Breast epithelium (tissue), 4 donors: Measurements from ENCODE around the gene SPEN. TPM values are rescaled to one million over a fixed set of nuclear protein-coding genes. Genes with fewer than 3 reads are reported as not detected.

Experiments used
- DNase-seq, 2 donors: peaks; one replicate each; pipeline ENCODE4 v3.0.0-alpha.2; 2019; ENCODE audit warnings: low spot score in 2 of 2
- H3K27ac ChIP-seq, 2 donors: fragments of 200-600 bp; sonication (generic) in 1 of 2; one replicate each; pipeline ENCODE4 v1.5.1; 2016 to 2019; ENCODE audit warnings: mild to moderate bottlenecking in 1 of 2
- H3K27me3 ChIP-seq, 2 donors: fragments of 200-600 bp; sonication (generic) in 1 of 2; one replicate each; pipeline versions ENCODE4 v1.5.1 to v1.6.0; 2017 to 2019; ENCODE audit warnings: control low read depth in 1 of 2, mild to moderate bottlenecking in 1 of 2
- H3K36me3 ChIP-seq: fragments of 200-600 bp; one replicate; pipeline ENCODE4 v1.5.1; 2019
- H3K4me1 ChIP-seq, 2 donors: fragments of 200-600 bp; sonication (generic); one replicate each; pipeline ENCODE4 v1.5.1; 2016 to 2019; ENCODE audit warnings: control low read depth in 1 of 2
- H3K4me3 ChIP-seq, 3 donors: fragments of 200-600 bp; sonication (generic); 1 replicate in 2 of 3; 2 replicates in 1 of 3; pipeline ENCODE4 v1.5.1; 2016 to 2019; ENCODE audit warnings: mild to moderate bottlenecking in 3 of 3, moderate library complexity in 2 of 3
- H3K9me3 ChIP-seq, 2 donors: fragments of 200-600 bp; sonication (generic) in 1 of 2; one replicate each; pipeline ENCODE4 v1.5.1; 2016 to 2019; ENCODE audit warnings: control low read depth in 1 of 2
- CTCF ChIP-seq, 3 donors: fragments of 450-650 bp; IDR thresholded peaks; one replicate each; pipeline ENCODE4 v1.5.1; 2016 to 2017; ENCODE audit warnings: antibody characterized with exemption in 3 of 3, mild to moderate bottlenecking in 3 of 3, moderate library complexity in 3 of 3
- POLR2A ChIP-seq: fragments of 450-650 bp; IDR thresholded peaks from one replicate; pipeline ENCODE4 v1.6.1; 2016; ENCODE audit warnings: antibody characterized with exemption, mild to moderate bottlenecking, moderate library complexity
- POLR2AphosphoS5 ChIP-seq, 3 donors: sonication (generic); formaldehyde crosslinking; IDR thresholded peaks; one replicate each; pipeline ENCODE4 v1.6.1; 2017; ENCODE audit warnings: antibody characterized with exemption in 3 of 3
- intact Hi-C: fragments of 100-400 bp; cut with DNase I; formaldehyde crosslinking; loops from one replicate; pipeline ENCODE4 v1.15.1; 2023; ENCODE audit warnings: low total_unique reads
- total RNA-seq, 3 donors: library from RNA; depleted of rRNA; stranded (reverse); fragments of >200 nt; gene quantifications; one replicate each; pipeline ENCODE4 v1.1.0, GENCODE V29; 2016

The SPEN gene
- total RNA-seq, 3 donors from 2014 or later: 46.9 to 56.6 (median 51.2) TPM

- no peaks in the 10 kb centered on the region for H3K27me3 ChIP-seq
- H3K4me3 ChIP-seq: no peak overlapping the region
- H3K9me3 ChIP-seq: no peaks in the 10 kb centered on the region
- peaks cover 5% of the 10 kb centered on the region for H3K36me3 ChIP-seq
- H3K27ac ChIP-seq: no peak overlapping the region
- TF ChIP-seq CTCF (IDR thresholded peaks at IDR 0.05) (no peak), POLR2A (no peak), POLR2AphosphoS5 (IDR thresholded peaks at IDR 0.05) (no peak)
- DNase-seq: peak in 1 of 2 donors; percentile 48
- intact Hi-C loops: no loop called here
- H3K4me1 ChIP-seq: peaks cover 19% of the 10 kb centered on the region in 2 donors
Observed at GRCh38 chr1:15946571-15947381, 99.3 kb downstream of the SPEN start.

DNA sequence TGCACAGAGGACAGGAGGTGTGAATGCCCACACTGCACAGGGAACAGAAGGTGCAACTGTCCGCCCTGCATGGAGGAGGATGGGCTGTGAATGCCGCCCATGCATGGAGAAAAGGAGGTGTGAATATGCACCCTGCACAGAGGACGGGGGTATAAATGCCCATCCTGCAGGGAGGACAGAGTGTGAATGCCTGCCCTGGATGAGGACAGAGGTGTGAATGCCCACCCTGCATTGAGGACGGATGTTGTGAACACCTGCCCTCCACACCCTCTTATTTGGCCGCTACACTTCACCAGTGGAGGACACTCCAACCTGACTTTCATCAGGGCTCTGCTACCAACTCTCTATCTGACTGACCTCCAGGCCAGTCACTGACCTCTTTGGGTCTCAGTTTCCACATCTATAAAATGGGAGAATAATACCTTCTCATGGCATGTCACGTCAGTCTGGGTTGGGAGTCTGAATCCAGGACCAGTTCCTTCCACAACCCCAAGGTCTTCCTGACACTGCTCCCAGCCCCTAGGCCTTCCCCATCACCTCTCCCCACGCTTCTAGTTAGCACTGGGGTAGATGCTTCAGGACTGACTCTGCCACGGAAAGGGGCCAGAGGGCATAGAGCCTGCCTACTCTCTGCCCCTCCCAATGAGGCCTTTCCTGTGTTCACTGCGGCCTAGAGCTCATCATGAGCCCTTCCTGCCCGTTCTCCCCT is 100.0 kb downstream of the SPEN start:
- intact Hi-C loops: no loop called here
- H3K27ac ChIP-seq: peak overlapping the region in 1 of 2 donors; percentile 95
- peaks cover 19% of the 10 kb centered on the region in 2 donors for H3K4me1 ChIP-seq
- no peaks in the 10 kb centered on the region for H3K27me3 ChIP-seq
- DNase-seq: peak in 1 of 2 donors; percentile 24
- H3K9me3 ChIP-seq: no peaks in the 10 kb centered on the region
- peaks cover 5% of the 10 kb centered on the region for H3K36me3 ChIP-seq
- TF ChIP-seq POLR2A (no peak), POLR2AphosphoS5 (IDR thresholded peaks at IDR 0.05) (no peak), CTCF (IDR thresholded peaks at IDR 0.05) (no peak)
- no peak overlapping the region for H3K4me3 ChIP-seq

DNA sequence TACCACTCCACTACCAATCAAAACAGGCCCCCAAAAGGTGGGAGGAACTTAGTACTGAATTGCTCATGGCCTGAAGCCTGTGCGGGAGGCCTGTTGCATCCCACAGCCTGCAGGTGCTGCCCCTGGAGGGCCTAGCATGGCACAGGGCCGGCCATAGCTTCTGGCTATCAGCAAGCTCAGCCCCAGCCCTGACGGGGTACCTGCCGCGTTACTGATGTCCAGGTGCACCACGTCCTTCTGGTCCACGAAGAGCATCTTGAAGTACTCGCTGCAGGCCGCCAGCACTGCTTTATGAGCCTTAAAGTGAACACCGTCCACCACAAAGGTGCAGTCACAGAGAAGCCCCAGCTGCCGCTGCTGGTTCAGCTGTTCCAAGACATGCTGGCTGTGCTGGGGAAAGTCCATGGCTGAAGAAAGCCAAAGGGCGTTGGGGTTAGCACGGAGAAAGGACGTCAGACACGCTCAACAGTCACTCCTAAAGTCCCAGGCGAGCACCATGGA is 100.6 kb downstream of the SPEN start:
- DNase-seq: no peak
- Histone ChIP-seq H3K9me3 (no peaks in the 10 kb centered on the region), H3K4me3 (no peak overlapping the region), H3K27ac (peak overlapping the region; percentile 87 to 95), H3K27me3 (no peaks in the 10 kb centered on the region), H3K4me1 (peaks cover 19% of the 10 kb centered on the region in 2 donors), H3K36me3 (peaks cover 5% of the 10 kb centered on the region)
- TF ChIP-seq POLR2AphosphoS5 (IDR thresholded peaks at IDR 0.05): no peak
- TF ChIP-seq POLR2A: no peak
- no peak for TF ChIP-seq CTCF (IDR thresholded peaks at IDR 0.05)
- intact Hi-C loops: no loop called here

DNA sequence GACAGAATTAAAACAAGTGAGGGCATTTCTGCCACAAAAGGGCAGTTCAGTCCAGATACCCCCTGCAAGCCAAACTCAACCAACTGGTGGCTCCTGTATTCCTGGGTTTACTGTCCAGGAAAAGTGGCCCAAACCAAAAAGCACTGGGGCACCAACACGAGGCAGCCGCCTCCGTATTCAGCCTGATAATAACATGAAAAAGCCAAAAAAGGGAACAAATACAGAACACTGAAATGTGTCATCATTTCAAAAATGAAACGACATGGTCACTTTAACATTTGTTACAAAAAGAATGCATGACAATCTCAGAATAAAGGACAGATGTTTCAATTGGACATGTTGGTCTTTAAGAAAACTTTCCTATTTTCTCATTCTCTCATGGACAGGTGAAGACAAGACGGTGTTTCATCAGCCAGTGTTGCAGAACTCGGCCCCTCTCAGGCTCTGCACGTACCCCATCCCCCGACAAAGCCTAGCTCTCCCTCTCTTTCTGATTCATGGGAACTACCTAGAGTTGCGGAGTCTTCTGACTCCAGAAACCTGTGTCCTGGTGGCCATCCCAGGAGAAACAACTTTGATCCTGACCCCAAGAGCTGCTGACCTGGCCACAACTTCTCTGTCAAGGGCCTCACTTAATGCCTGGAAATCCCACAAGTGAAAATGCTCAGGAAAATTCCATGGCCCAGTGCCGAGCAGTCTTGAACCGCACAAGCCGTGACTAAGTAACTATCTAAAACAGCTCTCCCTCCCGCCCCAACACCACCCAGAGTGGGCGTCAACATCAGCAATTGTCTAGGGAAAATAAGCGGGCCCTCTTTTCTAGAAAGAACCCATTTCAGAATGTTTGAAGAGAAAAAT is 101.3 kb downstream of the SPEN start:
- DNase-seq: peak in 1 of 2 donors; percentile 70
- H3K4me3 ChIP-seq: peak overlapping the region; percentile 12 to 49 (median 34)
- intact Hi-C loops: no loop called here
- H3K36me3 ChIP-seq: peaks cover 5% of the 10 kb centered on the region
- H3K27me3 ChIP-seq: no peaks in the 10 kb centered on the region
- peaks cover 19% of the 10 kb centered on the region in 2 donors for H3K4me1 ChIP-seq
- H3K9me3 ChIP-seq: no peaks in the 10 kb centered on the region
- peak overlapping the region; percentile 87 to 95 for H3K27ac ChIP-seq
- TF ChIP-seq POLR2AphosphoS5 (IDR thresholded peaks at IDR 0.05): no peak
- TF ChIP-seq POLR2A: no peak
- no peak for TF ChIP-seq CTCF (IDR thresholded peaks at IDR 0.05)
